ENCODE results near the gene GALNT9. TPM values are rescaled to one million over a fixed set of nuclear protein-coding genes. Genes with fewer than 3 reads are reported as not detected.
"Not testable (repeated sequence)": the region's sequence is repeated elsewhere in the genome, so short reads cannot be mapped to it uniquely, and the experiment has no call there.

Gene GALNT9
- total RNA-seq, 1 donor from 2014 or later = under 0.01 TPM

DNA sequence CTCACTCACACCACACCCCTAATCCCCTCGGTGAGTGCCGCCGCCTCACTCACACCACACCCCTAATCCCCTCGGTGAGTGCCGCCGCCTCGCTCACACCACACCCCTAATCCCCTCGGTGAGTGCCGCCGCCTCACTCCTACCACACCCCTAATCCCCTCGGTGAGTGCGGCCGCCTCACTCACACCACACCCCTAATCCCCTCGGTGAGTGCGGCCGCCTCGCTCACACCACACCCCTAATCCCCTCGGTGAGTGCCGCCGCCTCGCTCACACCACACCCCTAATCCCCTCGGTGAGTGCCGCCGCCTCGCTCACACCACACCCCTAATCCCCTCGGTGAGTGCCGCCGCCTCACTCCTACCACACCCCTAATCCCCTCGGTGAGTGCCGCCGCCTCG is 179.9 kb downstream of the GALNT9 start:
- not testable (repeated sequence) for DNase-seq (ENCODE audit: low read depth in 2 of 2)

DNA sequence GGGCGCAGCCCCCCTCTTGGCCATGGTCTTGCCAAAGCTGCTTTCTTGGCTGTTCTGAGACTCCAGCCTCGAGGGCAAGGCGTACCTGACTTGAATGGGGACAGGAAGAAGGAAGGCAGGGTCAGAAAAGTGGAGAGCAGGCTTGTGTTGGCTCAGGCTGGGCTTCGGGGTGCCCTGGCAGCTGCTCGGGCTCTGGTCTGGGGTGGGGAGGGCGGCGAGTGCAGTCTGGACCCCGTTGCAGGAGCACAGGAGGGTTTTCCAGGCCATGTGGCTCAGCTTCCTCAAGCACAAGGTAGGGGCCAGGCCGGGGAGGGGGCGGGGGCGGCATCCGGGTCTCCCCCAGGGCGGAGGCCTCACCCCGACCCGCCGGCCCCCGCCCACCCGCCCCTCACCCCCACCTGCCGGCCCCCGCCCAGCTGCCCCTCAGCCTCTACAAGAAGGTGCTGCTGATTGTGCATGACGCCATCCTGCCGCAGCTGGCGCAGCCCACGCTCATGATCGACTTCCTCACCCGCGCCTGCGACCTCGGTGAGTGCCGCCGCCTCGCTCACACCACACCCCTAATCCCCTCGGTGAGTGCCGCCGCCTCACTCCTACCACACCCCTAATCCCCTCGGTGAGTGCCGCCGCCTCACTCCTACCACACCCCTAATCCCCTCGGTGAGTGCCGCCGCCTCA is 180.9 kb downstream of the GALNT9 start:
- DNase-seq (ENCODE audit: low read depth in 2 of 2) = no peak

DNA sequence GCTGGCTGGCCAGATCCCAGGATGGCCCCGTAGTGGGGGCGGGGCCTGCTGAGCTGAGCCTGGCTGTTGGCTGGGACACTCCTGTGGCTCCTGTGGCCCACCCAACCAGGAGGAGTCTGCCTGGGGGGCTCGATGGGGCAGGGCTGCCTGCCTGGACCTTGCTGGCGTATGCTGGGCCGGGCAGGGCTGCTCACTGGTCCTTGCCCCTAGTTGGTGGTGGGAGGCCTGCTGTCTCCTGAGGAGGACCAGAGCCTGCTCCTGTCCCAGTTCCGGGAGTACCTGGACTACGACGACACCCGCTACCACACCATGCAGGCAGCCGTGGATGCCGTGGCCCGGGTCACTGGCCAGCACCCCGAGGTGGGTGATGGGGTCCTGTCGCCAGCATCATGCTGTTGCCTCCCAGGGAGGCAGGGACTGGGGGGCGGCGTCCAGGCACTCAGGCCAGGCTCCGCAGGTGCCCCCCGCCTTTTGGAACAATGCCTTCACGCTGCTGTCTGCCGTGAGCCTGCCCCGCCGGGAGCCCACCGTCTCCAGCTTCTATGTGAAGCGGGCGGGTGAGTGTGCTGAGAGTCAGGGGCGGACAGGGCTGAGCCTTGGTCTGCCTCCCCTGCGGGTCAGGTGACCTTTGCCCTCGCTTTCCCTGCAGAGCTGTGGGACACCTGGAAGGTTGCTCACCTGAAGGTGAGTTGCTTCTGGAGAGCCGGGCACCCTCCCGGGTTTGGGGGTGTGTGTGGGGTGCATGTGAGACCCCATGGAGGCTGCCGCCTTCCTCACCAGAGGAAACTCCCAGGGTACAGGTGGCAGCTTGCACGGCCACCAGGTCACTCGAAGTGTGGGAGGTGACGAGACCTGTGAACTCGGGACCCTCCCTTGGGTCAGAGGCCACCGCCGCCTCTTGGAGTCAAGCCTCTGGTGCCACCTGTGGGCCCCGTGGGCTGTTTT is 181.7 kb downstream of the GALNT9 start:
- DNase-seq (ENCODE audit: low read depth in 2 of 2) = no peak

DNA sequence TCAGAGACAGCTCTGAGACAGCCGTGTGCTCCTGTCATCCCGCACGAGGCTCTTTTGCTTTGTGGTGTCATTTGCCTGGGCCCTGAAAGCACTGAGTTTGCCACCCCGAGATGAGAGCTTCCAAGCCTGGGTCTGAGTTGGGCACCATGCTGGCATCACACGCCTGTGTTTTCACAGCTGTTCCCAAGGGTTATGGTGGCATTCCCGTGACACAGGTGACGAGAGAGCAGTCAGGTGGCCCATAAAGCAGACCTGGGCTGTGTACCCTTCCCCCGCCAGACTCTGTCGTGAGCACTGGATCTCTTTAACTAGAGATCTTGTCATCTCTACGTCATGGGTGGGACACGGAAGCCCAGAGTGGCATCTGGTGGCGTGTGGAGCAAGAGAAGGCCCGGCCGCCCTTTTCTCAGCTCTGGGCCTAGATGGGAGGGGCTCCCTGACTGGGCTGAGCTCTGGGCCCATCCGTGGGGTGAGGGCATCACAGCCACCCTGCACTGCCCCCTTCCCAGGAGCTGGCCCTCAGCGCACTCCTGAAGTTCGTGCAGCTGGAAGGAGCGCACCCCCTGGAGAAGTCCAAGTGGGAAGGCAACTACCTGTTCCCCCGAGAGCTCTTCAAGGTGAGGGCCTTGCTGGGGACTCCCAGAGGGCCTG is 182.5 kb downstream of the GALNT9 start:
- no peak for DNase-seq (ENCODE audit: low read depth in 2 of 2)

Other genes with a start within 250 kb of the GALNT9 start
- 3.7 and 5.8 TPM in 2 replicates for gene DDX51, start 185.3 kb downstream of the GALNT9 start, total RNA-seq
- 9.9 and 10.2 TPM in 2 replicates for gene NOC4L, start 185.1 kb downstream of the GALNT9 start, total RNA-seq
- 3.6 and 7.2 TPM in 2 replicates for gene FBRSL1, start 160.6 kb upstream of the GALNT9 start, total RNA-seq

Data from lung microvascular endothelial cell (primary cell).